ENCODE results near the gene TIMM22. TPM values are rescaled to one million over a fixed set of nuclear protein-coding genes. Genes with fewer than 3 reads are reported as not detected.
"Not testable (repeated sequence)": the region's sequence is repeated elsewhere in the genome, so short reads cannot be mapped to it uniquely, and the experiment has no call there.

The TIMM22 gene
- total and polyA plus RNA-seq, 2 donors (not counting 3 experiments of a cell fraction or from before 2014, with no cell fraction given): 19.0 to 19.6 TPM

GRCh38 chr17:951325-952132 is 45.4 kb upstream of the TIMM22 start:
- peaks cover 5% of the 10 kb centered on the region for H3K79me2 ChIP-seq (ENCODE audit: control insufficient read depth, insufficient read depth, low read length)
- TF ChIP-seq MAX (IDR thresholded peaks at IDR 0.05; ENCODE audit: insufficient read depth, insufficient read length): no peak
- no peak for TF ChIP-seq JUN (IDR thresholded peaks at IDR 0.05; ENCODE audit: borderline replicate concordance, insufficient read depth, insufficient read length, low read depth)
- TF ChIP-seq EZH2 (IDR thresholded peaks at IDR 0.05; ENCODE audit: borderline replicate concordance, low read depth, low read length, severe bottlenecking): no peak
- no peak for TF ChIP-seq POLR2AphosphoS5 (IDR thresholded peaks at IDR 0.05; ENCODE audit: insufficient read depth, low read depth, low read length)
- TF ChIP-seq MYC (IDR thresholded peaks at IDR 0.05; ENCODE audit: low read depth, low read length): no peak
- no peak for TF ChIP-seq POLR2A (IDR thresholded peaks at IDR 0.05; ENCODE audit: low read depth, low read length)
- TF ChIP-seq GATA2 (IDR thresholded peaks at IDR 0.05; ENCODE audit: insufficient read depth, insufficient read length, low read depth, low read length): no peak
- no peak for TF ChIP-seq FOS (IDR thresholded peaks at IDR 0.05; ENCODE audit: borderline replicate concordance, insufficient read depth, low read length)
- TF ChIP-seq CTCF (IDR thresholded peaks at IDR 0.05; ENCODE audit: extremely low read depth in 1 of 2, insufficient read depth in 1 of 2, low read depth in 1 of 2, low read length in 2 of 2): no peak
- no peaks in the 10 kb centered on the region for H3K36me3 ChIP-seq (ENCODE audit: control insufficient read depth in 2 of 2, extremely low read depth in 1 of 2, insufficient read depth in 2 of 2, low read length in 2 of 2)
- intact Hi-C loops (cut with micrococcal nuclease) (loop anchor here (5.0 kb wide), 1 partner anchor 34 kb away; no protein-coding TSS in a partner anchor), dilution Hi-C loops (cut with MboI; ENCODE audit: extremely low pct_ligation_motif_present, low sequenced_read_pairs) (no loop called here)
- H3K4me2 ChIP-seq (ENCODE audit: insufficient read depth, low read length): no peak overlapping the region
- no peak overlapping the region for H2AFZ ChIP-seq (ENCODE audit: low read depth, low read length)
- H3K4me1 ChIP-seq (ENCODE audit: control insufficient read depth, extremely low read depth, insufficient read depth, low read length): peaks cover 5% of the 10 kb centered on the region
- CTCF ChIA-PET: interaction anchor here (1.4 to 2.5 kb wide), 2 partner anchors 29 to 72 kb away, joined by 4 to 10 read pairs; no protein-coding TSS in a partner anchor
- DNase-seq (ENCODE audit: low read depth, low spot score) (no peak), FAIRE-seq (no peak)
- BruUV-seq (replicated peaks): no TSS peak
- H3K9me1 ChIP-seq (replicated peaks; ENCODE audit: control insufficient read depth, extremely low read depth, insufficient read depth, low read length): no peaks in the 10 kb centered on the region
- no peaks in the 10 kb centered on the region for H3K27me3 ChIP-seq (ENCODE audit: control insufficient read depth in 2 of 2, insufficient read depth in 2 of 2, low read length in 2 of 2)
- no peak overlapping the region for H3K4me3 ChIP-seq (replicated peaks in 1 of 3; ENCODE audit: insufficient read depth in 1 of 3, low read depth in 1 of 3, low read length in 3 of 3)
- POLR2A ChIA-PET: interaction anchor here (0.5 to 0.6 kb wide), 2 partner anchors 13 to 25 kb away, joined by 3 to 7 read pairs; no protein-coding TSS in a partner anchor
- H3K27ac ChIP-seq (ENCODE audit: insufficient read depth, low read depth, low read length): no peak overlapping the region
- no peaks in the 10 kb centered on the region for H3K9me3 ChIP-seq (replicated peaks; ENCODE audit: control insufficient read depth, insufficient read depth, low read length)
- H4K20me1 ChIP-seq (replicated peaks; ENCODE audit: control insufficient read depth, extremely low read depth, insufficient read depth, low read length): no peaks in the 10 kb centered on the region
- H3K9ac ChIP-seq (replicated peaks; ENCODE audit: extremely low read depth, insufficient read depth, low read length): no peak overlapping the region

GRCh38 chr17:952592-952991 is 44.3 kb upstream of the TIMM22 start:
- H3K9me1 ChIP-seq (replicated peaks; ENCODE audit: control insufficient read depth, extremely low read depth, insufficient read depth, low read length); POLR2A ChIA-PET; H3K9ac ChIP-seq (replicated peaks; ENCODE audit: extremely low read depth, insufficient read depth, low read length); H3K79me2 ChIP-seq (ENCODE audit: control insufficient read depth, insufficient read depth, low read length); BruUV-seq (replicated peaks); FAIRE-seq; H3K36me3 ChIP-seq (ENCODE audit: control insufficient read depth in 2 of 2, extremely low read depth in 1 of 2, insufficient read depth in 2 of 2, low read length in 2 of 2); H3K4me1 ChIP-seq (ENCODE audit: control insufficient read depth, extremely low read depth, insufficient read depth, low read length); H3K27ac ChIP-seq (ENCODE audit: insufficient read depth, low read depth, low read length); DNase-seq (ENCODE audit: low read depth, low spot score); H3K9me3 ChIP-seq (replicated peaks; ENCODE audit: control insufficient read depth, insufficient read depth, low read length); dilution Hi-C loops (cut with MboI; ENCODE audit: extremely low pct_ligation_motif_present, low sequenced_read_pairs); H2AFZ ChIP-seq (ENCODE audit: low read depth, low read length); H3K27me3 ChIP-seq (ENCODE audit: control insufficient read depth in 2 of 2, insufficient read depth in 2 of 2, low read length in 2 of 2); H3K4me2 ChIP-seq (ENCODE audit: insufficient read depth, low read length); H4K20me1 ChIP-seq (replicated peaks; ENCODE audit: control insufficient read depth, extremely low read depth, insufficient read depth, low read length); H3K4me3 ChIP-seq (replicated peaks in 1 of 3; ENCODE audit: insufficient read depth in 1 of 3, low read depth in 1 of 3, low read length in 3 of 3); CTCF ChIA-PET: not testable (repeated sequence)
- intact Hi-C loops (cut with micrococcal nuclease): loop anchor here (5.0 kb wide), 1 partner anchor 35 kb away; no protein-coding TSS in a partner anchor
